Measurements from ENCODE around the gene MYCN.

- TF ChIP-seq, protein P1, sequence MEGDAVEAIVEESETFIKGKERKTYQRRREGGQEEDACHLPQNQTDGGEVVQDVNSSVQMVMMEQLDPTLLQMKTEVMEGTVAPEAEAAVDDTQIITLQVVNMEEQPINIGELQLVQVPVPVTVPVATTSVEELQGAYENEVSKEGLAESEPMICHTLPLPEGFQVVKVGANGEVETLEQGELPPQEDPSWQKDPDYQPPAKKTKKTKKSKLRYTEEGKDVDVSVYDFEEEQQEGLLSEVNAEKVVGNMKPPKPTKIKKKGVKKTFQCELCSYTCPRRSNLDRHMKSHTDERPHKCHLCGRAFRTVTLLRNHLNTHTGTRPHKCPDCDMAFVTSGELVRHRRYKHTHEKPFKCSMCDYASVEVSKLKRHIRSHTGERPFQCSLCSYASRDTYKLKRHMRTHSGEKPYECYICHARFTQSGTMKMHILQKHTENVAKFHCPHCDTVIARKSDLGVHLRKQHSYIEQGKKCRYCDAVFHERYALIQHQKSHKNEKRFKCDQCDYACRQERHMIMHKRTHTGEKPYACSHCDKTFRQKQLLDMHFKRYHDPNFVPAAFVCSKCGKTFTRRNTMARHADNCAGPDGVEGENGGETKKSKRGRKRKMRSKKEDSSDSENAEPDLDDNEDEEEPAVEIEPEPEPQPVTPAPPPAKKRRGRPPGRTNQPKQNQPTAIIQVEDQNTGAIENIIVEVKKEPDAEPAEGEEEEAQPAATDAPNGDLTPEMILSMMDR (IDR thresholded peaks at IDR 0.05; ENCODE audit: low read depth, low read length): no peak
- no peak for TF ChIP-seq POLR2A (IDR thresholded peaks at IDR 0.05; ENCODE audit: extremely low read depth, insufficient read length)
- TF ChIP-seq, protein P2, sequence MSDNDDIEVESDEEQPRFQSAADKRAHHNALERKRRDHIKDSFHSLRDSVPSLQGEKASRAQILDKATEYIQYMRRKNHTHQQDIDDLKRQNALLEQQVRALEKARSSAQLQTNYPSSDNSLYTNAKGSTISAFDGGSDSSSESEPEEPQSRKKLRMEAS (IDR thresholded peaks at IDR 0.05; ENCODE audit: low read depth, low read length): no peak
Measured at GRCh38 chr2:15905267-15905645, 35.1 kb upstream of the MYCN start.

Measured in NB4 (cell line).